AML-193 (cell line): ENCODE measurements around the gene RAB3A.
A peak's percentile ranks its signal among the peaks of the same experiment; 100 is the strongest.
"Not testable (repeated sequence)": the region's sequence is repeated elsewhere in the genome, so short reads cannot be mapped to it uniquely, and the experiment has no call there.

Experiments used
- DNase-seq, 2 experiments: peaks; one replicate each; lab custom pipeline; 2025; lab: John Stamatoyannopoulos, UW

The RAB3A gene

DNA sequence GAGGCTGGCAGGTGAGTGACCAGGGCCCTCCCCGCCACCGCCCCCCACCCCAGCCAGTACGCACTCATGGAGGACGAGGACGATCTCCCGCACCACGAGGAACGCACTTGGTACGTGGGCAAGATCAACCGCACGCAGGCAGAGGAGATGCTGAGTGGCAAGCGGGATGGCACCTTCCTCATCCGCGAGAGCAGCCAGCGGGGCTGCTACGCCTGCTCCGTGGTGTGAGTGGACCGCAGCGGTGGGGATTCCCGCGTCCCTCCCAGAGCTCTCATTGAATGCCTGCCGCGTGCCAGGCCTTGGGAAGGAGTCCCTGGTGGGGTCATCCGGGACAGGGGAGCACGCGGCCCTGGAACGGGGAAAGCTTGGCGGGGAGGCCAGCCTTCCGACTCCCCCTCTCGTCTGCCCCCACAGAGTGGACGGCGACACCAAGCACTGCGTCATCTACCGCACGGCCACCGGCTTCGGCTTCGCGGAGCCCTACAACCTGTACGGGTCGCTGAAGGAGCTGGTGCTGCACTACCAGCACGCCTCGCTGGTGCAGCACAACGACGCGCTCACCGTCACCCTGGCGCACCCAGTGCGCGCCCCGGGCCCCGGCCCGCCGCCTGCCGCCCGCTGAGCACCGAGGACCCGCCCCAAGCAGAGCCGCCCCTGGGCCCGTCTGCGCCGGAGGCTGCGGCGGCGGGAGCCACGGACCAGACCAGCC lies 35.0 kb downstream of the RAB3A start:
- DNase-seq: no peak

DNA sequence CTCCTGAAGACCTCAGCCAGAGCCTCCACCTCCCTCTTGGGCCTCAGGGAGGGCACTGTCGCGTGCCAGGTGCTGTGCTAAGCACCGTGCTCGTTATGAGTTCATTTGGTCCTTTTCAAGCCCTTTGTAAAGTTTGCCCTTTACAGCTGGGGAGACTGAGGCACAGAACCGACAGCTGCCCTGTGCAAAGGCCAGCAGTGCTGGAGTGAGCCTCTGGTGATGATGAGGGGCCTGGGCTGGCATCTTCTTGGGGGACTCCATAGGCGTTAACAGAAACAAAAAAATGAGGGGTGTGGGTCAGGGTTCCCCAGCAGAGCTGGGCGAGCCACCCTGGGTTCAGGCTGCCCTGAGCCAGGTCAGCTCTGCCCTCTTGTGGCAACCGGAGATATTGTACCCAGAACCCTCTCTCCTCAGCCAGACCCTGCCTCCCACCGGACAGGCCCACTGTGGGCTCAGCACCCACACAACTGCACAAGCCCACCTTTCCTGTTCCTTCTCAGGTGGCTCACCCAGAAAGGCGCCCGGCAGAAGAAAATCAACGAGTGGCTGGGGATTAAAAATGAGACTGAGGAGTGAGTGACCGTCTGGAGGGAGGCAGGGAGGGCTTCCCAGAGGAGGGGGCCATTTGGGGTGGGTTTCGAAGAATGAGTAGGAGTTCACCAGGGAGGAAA lies 35.7 kb downstream of the RAB3A start:
- DNase-seq: peak; percentile 23 to 45

DNA sequence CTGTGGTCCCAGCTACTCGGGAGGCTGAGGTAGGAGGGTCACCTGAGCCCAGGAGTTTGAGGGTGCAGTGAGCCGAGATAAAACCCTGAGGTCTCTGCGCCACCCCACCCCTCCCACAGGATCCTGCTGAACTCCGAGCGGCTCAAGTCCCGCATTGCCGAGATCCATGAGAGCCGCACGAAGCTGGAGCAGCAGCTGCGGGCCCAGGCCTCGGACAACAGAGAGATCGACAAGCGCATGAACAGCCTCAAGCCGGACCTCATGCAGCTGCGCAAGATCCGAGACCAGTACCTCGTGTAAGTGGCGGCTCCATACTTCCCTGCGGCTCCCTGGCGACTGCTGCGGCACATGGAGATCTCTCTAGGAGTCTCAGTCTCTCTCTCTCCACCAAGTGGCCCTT lies 36.8 kb downstream of the RAB3A start:
- no peak for DNase-seq

DNA sequence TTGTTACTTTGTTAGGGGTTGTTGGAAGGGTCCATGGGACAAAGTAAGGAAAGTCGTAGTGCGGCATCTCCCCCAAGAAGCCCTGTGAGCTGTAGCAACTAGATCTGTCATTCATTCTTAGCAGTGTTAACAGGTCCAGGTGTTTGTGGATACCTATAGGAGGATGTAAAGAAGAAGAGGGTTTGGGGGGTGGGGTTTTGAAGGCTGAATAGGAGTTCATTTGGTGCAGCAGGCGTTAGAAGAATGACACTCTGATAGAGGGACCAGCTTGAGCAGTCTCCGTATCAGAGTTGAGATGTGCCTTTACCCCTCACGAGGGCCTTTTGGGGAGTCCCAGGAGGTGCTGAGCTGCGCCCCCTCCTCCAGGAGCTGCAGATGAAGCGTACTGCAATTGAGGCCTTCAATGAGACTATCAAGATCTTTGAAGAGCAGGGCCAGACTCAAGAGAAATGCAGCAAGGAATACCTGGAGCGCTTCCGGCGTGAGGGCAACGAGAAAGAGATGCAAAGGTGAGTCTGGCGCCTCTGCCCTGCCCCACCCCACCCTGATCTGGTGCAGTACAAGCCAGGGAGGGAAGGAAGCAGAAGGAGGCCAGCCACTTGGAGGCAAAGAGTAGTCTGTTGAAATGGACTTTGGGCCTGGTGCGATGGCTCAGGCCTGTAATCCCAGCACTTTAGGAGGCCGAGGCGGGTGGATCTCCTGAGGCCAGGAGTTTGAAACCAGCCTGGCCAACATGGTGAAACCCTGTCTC lies 37.9 kb downstream of the RAB3A start:
- no peak for DNase-seq

DNA sequence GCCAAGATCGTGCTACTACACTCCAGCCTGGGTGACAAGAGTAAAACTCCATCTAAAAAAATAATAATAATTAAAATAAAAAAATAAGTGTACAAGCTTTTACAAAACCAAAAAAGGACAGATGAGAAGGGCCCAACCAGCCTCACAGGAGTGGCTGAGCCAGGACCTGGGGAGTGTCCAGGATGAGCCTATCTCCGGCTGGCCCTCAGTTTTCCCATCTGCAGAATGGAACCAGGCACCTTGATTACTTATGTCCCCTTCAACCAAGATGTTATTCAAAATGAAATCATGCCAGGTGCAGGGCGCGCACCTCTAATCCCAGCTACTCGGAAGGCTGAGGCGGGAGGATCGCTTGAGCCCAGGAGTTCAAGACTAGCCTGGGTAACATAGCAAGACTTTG lies 39.8 kb downstream of the RAB3A start:
- DNase-seq: no peak

DNA sequence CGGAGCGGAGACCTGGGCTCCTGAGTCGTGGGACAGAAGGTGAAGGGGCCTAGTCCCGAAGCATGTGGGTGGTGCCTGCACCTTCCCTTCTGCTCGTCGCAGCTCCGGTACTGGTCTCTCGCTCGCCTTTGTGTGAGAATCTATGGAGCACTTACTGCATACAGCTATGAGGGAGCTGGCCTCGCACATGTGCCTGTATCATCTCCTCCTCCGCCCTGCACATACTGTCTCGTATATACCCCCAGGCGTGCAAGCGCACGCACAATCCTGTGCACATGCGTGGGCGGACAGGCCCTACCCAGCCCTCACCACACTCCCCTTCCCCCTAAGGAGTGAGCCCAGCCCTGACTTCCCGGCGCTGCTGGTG lies 42.2 kb downstream of the RAB3A start:
- no peak for DNase-seq

DNA sequence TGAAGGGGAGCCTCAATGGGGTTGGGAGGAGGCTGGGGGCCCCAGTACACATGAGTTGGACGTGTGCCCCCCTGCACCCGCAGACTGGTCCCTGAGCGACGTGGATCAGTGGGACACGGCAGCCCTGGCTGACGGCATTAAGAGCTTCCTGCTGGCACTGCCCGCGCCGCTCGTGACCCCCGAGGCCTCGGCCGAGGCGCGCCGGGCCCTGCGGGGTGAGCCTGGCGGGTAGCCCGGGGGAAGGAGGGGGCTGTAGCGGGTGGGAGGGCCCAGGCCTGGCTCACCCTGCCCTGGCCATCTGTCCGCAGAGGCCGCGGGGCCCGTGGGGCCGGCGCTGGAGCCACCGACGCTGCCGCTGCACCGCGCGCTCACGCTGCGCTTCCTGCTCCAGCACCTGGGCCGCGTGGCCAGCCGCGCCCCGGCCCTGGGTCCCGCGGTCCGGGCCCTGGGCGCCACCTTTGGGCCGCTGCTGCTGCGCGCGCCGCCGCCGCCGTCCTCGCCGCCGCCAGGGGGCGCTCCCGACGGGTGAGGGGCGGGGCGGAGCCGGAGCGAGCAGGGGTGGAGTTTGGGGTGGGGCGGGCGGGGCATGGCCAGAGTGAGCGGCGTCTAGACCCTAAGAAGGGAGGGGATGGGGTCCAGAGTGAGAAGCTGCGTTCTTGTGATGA lies 42.7 kb downstream of the RAB3A start:
- peak; percentile 23 to 24 for DNase-seq

DNA sequence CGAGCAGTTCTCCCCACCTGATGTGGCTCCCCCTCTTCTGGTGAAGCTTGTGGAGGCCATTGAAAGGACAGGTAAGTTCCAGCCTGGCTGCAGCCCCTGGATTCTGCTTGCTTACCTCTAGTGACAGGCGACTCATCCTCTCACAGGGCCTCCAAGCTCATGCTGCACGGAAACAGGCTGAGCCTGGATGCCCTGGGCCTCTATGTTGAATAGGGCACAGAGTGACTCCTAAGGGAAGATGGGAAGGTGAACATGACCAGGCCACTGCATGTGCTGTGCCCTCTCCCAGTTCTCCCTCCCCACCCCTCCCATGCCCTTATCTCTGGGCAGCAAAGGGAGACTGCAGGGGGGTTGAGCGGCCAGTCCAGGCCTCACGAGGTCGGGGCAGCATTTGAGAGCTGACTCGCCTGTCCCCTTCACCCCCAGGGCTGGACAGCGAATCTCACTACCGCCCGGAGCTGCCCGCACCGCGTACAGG lies 43.3 kb downstream of the RAB3A start:
- DNase-seq: no peak

DNA sequence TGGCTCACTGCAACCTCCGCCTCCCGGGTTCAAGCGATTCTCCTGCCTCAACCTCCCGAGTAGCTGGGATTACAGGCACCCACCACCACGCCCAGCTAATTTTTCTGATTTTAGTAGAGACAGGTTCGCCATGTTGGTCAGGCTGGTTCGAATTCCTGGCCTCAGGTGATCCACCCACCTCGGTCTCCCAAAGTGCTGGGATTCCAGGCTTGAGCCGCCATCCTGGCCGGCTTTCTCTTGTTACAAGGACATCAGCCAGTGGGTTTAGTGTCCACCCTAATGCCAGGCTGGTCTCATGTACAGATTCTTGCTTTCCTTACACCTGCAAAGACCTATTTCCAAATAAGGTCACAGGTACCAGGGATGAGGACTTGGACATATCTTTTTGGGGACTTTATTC lies 44.0 kb downstream of the RAB3A start:
- DNase-seq: no peak

DNA sequence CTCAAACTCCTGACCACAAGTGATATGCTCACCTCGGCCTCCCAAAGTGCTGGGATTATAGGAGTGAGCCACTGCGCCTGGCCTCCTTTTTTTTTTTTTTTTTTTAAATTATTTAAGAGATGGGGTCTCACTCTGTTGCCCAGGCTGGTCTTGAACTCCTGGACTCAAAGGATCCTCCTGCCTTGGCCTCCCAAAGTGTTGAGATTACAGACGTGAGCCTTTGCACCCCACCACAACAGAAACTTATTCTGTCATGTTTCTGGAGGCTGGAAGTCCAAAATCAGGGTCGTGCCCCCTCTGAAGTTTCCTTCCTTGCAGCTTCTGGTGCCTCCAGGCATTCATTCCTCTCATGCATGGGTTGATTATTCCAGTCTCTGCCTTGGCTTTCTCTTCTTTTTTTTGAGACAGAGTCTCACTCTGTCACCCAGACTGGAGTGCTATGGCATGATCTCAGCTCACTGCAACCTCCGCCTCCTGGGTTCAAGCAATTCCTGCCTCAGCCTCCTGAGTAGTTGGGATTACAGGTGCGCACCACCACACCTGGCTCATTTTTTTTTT lies 44.7 kb downstream of the RAB3A start:
- not testable (repeated sequence) for DNase-seq

DNA sequence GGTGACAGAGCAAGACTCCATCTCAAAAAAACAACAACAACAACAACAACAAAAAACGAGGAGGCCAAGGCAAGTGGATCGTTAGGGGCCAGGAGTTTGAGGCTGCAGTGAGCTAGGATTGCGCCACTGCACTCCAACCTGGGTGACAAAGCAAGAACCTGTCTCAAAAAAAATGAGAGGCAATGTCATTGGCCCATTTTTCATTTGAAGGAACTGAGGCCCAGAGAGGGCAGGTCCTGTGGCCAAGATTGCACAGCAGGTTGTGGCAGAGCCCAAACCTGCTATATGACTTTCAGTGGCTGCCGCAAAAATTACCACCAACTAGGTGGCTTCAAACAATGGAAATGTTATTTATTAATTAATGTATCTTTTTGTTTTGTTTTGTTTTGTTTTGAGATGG lies 45.4 kb downstream of the RAB3A start:
- DNase-seq: no peak

DNA sequence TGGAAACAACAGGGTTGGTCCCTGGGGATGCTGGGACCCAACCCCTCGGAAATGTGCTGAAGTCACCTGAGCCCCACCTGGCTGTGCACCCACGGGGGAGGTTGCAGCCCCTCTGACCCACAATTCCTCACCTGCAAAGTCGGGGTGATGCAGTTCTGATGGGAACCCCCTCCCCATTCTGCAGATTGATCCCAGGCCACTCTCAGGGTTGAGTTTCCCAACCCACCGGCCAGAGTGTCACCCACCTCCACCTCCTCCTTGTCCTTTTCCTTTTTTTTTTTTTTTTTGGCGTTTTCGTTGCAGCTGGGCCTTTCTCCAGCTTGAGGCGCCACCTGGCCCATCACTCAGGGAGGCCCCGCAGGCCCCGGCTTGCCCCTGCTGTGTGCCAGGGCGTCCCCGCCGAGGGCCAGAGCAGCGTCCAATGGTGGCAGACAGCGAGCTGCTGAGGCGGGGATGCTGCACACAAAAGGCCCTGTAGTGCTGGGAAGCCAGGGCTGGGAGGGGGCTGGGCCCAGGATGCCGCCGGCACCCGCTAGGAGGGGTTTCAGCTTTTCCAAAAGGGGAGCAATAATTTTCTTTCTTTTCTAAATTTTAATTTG lies 46.3 kb downstream of the RAB3A start:
- DNase-seq: no peak

DNA sequence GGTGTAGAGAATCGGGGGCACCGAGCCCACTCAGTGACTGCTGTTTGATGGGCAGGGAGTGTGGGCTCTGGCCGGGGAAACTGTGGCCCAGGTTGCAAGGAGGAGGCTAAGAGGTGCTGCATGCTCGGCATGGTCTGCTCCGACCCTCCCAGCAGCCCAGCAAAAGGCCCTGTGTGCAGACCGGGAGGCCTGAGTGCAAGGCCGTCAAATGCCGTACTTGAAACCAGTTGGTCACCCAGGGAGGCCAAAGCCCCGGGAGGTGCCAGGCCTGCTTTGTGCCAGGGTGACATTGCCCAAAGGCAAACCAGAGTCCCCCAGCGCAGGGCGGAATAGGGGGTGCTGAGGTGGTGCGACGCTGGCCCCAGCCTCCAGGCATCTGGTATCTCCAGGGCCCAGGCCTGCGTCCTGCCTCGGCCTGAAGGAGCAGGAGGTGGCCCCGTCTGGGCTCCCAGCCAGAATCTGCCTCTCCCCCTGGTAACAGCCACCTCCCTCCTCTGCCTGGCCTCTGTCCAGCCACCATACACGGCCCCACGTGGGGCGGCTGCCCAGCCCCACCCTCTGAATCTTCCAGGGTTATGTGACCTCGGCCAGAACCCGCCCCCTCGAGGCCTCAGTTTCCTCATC lies 46.9 kb downstream of the RAB3A start:
- DNase-seq: no peak

DNA sequence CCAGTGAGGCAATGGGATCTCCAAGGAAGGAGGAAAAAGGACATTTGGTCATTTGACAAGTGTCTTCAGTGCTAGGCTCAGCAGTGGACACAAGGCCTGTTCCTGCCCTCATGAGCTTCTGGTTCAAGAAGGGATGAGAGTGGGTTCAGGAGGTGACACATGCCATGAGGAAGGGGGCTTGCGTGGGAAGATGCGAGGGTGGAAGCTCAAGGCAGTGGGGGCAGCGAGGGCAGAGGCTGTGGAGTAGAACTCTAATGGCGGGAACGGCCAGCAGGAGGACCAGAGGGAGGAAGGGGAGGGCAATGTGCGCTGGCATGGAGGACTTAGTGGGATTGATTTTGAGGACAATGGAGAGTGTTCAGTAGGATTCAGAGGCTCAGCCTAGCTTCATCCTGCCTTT lies 47.6 kb downstream of the RAB3A start:
- no peak for DNase-seq

DNA sequence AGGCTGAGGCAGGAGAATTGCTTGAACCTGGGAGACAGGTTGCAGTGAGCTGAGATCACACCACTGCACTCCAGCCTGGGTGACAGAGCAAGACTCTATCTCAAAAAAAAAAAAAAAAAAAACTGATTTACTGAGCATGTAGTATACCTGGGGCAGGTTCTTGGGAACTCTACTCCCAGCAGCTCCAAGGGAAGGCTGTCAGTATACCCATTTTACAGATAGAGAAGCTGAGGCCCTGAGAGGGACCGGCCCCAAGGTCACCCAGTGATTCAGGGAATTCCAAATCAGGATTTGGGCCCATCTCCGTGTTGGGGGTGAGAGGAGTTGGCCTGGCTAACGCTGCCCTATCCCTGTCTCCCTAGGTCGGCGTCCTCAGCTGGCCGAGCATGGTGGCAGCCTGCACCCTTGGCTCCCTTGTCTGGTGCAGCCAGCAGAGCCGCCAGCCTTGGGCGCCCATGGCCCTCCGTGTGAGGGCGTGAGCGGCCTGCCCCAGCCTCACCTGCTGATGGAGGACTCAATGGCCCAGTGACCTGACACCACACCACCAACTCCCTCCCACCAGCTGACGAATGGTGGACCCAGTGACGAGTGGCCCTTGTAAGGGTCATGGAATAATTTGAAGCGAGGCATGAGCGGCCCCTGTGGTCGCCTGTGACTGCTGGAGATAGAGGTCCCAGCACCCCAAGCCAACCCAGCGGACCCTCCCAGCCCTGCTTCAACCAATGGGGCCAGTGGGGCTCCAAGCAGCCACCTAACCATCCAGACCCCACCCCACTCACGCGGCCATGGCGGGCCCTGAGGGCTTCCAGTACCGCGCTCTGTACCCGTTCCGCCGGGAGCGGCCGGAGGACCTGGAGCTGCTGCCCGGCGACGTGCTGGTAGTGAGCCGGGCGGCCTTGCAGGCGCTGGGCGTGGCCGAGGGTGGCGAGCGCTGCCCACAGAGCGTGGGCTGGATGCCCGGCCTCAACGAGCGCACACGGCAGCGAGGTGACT lies 48.5 kb downstream of the RAB3A start:
- DNase-seq: no peak

DNA sequence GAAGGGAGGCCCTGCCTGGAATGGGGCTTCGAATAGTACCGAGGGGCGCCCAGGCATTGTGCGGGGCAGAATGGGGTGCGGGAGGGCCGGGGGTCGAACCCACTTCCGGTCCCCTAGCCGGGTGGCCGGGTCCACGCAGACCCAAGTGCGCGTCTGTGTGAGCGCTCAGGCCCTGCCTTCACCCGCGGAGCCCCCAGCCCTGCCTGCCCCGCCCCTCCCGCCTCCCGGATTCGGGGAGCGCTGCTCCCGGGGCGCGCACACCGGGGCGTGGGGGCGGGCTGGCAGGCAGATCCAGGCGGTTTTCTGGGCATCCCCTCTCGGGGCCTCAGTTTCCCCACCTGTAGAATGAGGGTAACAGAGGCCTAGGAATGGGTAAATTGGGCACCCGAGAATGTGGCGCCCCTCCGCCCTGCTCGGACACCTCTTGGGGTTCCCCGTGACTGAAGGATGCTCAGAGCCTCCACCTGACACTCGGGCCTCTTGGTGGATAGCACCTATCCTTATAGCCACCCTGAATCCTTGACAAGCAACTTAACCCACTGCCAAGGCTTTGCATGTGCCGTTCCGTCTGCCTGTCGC lies 50.2 kb downstream of the RAB3A start:
- DNase-seq: no peak

DNA sequence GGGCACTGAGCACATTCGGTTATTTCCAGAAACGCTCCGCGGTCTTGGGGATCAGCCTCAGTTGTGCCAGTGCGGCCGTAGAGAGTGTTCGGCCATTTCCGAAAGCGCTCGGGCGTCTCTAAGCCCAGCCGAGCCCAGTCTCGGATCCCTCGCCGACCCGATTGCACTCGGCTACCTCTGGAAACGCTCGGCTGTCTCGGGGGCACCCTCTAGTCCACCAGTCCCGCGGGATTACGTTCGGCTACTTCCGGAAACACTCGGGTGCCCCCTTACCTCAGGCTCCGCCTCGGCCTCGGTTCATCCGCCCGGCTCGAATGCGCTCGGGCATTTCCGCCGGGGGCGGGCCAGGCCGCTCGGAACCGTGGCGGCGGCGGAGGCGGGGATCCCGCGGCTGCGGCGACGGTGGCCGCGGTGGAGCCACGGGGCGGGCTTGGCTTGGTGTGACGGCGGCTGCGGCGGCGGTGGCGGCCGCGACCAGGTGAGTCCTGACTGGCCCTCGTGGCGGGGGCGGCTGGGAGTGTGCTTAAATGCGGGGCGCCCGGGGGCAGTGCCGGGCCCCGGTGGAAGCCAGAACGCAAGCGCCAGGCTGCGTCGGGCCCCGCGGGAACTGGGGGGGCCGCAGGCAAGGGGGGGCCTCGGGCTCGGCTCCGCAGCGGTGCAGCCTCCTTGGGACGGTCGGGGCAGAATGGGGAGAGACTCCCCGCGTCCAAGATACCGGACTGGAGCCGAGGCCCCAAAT lies 50.9 kb downstream of the RAB3A start, which contains the start of gene PIK3R2:
Gene PIK3R2 (plus strand): TSS at position 347 of the 739 bp plus-strand sequence. CDS start 2,717 bp downstream, outside the sequence.
- DNase-seq: peak; percentile 92 to 93

DNA sequence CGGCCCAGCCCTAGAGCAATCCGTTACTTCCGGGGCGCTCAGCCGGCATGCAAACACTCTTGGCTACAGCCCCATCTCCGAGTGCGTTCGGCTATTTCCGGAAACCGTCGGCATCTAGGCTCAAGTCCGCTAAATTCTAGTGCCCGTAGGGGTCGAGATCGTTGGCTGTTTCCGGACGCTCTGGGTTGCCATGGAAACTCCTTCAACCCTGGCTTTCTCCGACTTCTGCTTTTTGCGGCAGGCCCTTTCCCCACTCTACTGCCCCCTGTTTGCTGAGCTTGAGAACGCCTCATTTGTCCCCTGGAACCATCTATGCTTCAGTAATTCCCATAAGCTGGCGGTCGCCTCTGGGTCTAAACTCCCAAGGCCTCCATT lies 51.4 kb downstream of the RAB3A start:
- peak; percentile 99 for DNase-seq
